Astrocyte of the spinal cord (primary cell): ENCODE data around the gene RAB38.
A peak's percentile ranks its signal among the peaks of the same experiment; 100 is the strongest.

Experiments used
- DNase-seq: peaks from one replicate; pipeline ENCODE4 v3.0.0; 2011; ENCODE audit warnings: low read depth, low spot score
- H3K4me3 ChIP-seq: 2 replicates; pipeline ENCODE4 v1.5.1; 2011; ENCODE audit warnings: low read depth, mild to moderate bottlenecking, low read length, moderate library complexity
- in situ Hi-C: cut with HindIII; loops from 2 replicates; pipeline ENCODE4 v1.10.0; 2017; ENCODE audit warnings: low sequenced_read_pairs
- TF ChIP-seq, protein P1 (sequence below): IDR thresholded peaks from 2 replicates; pipeline ENCODE4 v1.5.1; 2012; ENCODE audit warnings: low read depth, mild to moderate bottlenecking, low read length, inconsistent platforms

The RAB38 gene

GRCh38 chr11:88174709-88175568, at the start of gene RAB38:
Gene RAB38, minus strand, starts transcription at chr11:88175443. Its CDS starts 59 bp downstream, at chr11:88175384.
- TF ChIP-seq, protein P1, sequence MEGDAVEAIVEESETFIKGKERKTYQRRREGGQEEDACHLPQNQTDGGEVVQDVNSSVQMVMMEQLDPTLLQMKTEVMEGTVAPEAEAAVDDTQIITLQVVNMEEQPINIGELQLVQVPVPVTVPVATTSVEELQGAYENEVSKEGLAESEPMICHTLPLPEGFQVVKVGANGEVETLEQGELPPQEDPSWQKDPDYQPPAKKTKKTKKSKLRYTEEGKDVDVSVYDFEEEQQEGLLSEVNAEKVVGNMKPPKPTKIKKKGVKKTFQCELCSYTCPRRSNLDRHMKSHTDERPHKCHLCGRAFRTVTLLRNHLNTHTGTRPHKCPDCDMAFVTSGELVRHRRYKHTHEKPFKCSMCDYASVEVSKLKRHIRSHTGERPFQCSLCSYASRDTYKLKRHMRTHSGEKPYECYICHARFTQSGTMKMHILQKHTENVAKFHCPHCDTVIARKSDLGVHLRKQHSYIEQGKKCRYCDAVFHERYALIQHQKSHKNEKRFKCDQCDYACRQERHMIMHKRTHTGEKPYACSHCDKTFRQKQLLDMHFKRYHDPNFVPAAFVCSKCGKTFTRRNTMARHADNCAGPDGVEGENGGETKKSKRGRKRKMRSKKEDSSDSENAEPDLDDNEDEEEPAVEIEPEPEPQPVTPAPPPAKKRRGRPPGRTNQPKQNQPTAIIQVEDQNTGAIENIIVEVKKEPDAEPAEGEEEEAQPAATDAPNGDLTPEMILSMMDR, result no peak
- peak within 1 kb of the TSS; percentile 53 for H3K4me3 ChIP-seq
- peak; percentile 67 for DNase-seq
- in situ Hi-C loops, result no loop called here

DNA sequence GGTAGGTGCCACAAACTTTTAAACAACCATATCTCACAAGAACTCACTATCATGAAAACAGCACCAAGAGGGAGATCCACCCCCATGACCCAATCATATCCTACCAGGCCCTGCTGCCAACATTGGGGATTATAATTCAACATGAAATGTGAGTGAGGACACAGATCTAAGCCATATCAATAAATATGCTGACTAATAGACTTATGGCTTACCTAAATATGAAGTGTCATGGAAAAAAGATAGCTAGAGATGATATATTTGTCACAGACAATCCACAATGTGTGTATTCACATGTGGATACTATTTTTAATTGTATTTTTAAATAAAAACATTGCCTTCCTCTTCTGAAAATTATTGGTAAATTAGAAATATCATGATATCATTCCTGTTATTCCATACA, 38.2 kb upstream of the RAB38 start:
- H3K4me3 ChIP-seq, result no peak overlapping the region
- DNase-seq, result no peak
- TF ChIP-seq, protein P1, result no peak
- in situ Hi-C loops, result no loop called here

DNA sequence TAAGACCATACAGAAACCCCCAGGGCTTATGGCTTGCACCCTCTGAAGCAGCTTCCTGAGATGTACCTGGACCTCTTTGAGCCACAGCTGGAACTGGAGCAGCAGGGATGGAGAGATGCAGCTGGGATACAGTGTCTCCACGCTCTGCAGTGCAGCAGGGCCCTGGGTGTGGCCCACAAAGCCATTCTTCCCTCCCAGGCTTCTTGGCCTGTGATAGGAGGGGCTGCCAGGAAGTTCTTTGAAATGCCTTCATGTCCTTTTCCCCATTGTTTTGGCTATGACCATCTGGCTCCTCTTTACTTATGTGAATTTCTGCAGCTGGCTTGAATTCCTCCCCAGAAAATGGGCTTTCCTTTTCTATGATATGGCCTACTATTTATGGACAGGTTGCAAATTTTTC, 37.1 kb upstream of the RAB38 start:
- DNase-seq, result no peak
- TF ChIP-seq, protein P1, result no peak
- no peak overlapping the region for H3K4me3 ChIP-seq
- in situ Hi-C loops, result no loop called here

DNA sequence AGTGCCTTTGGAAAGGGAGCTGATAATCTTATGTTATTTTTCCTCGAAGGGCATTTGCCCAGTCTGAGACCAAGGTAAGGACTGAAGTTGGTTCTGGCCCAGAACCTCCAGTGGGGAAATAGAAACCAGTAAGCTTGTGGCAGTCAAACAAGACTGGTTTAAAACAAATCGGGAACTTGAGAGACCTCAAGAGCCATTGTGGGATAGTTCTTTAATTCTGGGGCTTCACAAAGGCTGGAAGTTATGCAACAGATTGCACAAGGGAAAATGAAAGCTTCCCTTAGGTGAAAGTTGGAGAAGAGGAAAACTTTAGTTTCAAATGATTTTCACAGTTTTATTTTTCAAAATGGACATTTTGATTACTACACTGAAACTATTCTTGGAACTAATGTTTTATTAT, 33.5 kb upstream of the RAB38 start:
- TF ChIP-seq, protein P1, result no peak
- in situ Hi-C loops, result no loop called here
- no peak for DNase-seq
- no peak overlapping the region for H3K4me3 ChIP-seq

DNA sequence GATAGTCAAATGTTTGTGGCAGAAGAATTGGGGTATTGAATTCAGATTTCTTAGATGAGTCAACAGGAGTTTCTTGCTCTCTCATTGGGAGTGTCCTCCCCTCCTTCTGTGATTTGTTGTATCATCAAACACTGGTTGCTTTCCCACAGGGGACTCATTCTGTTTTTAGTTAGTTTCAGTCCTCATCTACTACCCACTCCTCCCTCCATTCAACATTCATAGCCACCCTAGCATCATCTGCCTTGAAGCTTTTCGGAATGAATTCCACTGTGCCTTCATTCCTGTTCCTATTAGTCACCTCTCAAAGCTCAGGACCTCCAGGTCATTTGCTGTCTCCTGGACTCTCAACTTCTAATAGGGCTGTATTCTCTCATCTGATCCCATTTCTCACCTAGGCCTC, 31.5 kb upstream of the RAB38 start:
- TF ChIP-seq, protein P1, result no peak
- H3K4me3 ChIP-seq, result no peak overlapping the region
- in situ Hi-C loops, result no loop called here
- no peak for DNase-seq

GRCh38 chr11:88204353-88204752, 29.1 kb upstream of the RAB38 start:
- no peak overlapping the region for H3K4me3 ChIP-seq
- in situ Hi-C loops, result no loop called here
- no peak for DNase-seq
- TF ChIP-seq, protein P1, result no peak
